K562 (cell line): ENCODE data around the gene NET1. TPM values are rescaled to one million over a fixed set of nuclear protein-coding genes. Genes with fewer than 3 reads are reported as not detected.

ENCODE experiments used
- ATAC-seq: fragments of 200-7000 bp; cut with Tn5 transposase; 3 replicates; pipeline ENCODE4 v1.9.1; 2020; ENCODE audit warnings: moderate library complexity
- BruUV-seq: library from RNA; stranded (reverse); fragments of 400-500 nt; replicated peaks from 2 replicates; lab custom pipeline; 2021; lab: Mats Ljungman, UMichigan
- CTCF ChIA-PET: fragments of 300-600 bp; formaldehyde crosslinking; extraction: SDS; loops from one replicate; lab custom pipeline; 2021; ENCODE audit warnings: low intra/inter-chr PET ratio; lab: Yijun Ruan, JAX
- POLR2A ChIA-PET: fragments of 300-600, 350-650 bp; sonication (Branson Sonifier 250); formaldehyde crosslinking; extraction: SDS; loops from one replicate; lab custom pipeline; 2021; ENCODE audit warnings: antibody characterized with exemption, inconsistent platforms; lab: Yijun Ruan, JAX
- DNase-seq, 4 experiments: peaks; one replicate each; pipeline versions ENCODE4 v3.0.0 to v3.0.0-alpha.2; 2011 to 2018; ENCODE audit warnings: low spot score in 3 of 4, mixed read lengths in 3 of 4; ENCODE audit errors: extremely low read depth in 1 of 4
- FAIRE-seq: peaks from 2 replicates; lab custom pipeline; 2011; peaks lifted over from hg19 to GRCh38; lab: Jason Lieb, UNC
- H2AFZ ChIP-seq: 2 replicates; pipeline ENCODE4 v1.6.0; 2011; ENCODE audit warnings: low read depth, low read length, control low read depth, inconsistent platforms
- H3K27ac ChIP-seq: fragments of 200-600 bp; 3 replicates; pipeline ENCODE4 v1.8.0; 2011; ENCODE audit warnings: low read depth, mild to moderate bottlenecking, control low read depth, inconsistent platforms, low read length, moderate library complexity, mixed read lengths; ENCODE audit errors: extremely low read depth
- H3K27me3 ChIP-seq, 2 experiments: fragments of 300-600 bp in 1 of 2; 2 replicates in 1 of 2; 3 replicates in 1 of 2; pipeline versions ENCODE4 v1.6.0 to v1.8.0; 2011; ENCODE audit warnings: inconsistent platforms in 2 of 2, low read length in 2 of 2, mild to moderate bottlenecking in 1 of 2, mixed read lengths in 1 of 2, moderate library complexity in 1 of 2; ENCODE audit not compliant: control insufficient read depth in 2 of 2, insufficient read depth in 2 of 2
- H3K36me3 ChIP-seq: fragments of 300-600 bp; 3 replicates; pipeline ENCODE4 v1.8.0; 2011; ENCODE audit warnings: mild to moderate bottlenecking, low read length, inconsistent platforms; ENCODE audit not compliant: control insufficient read depth, insufficient read depth
- H3K4me1 ChIP-seq, 2 experiments: fragments of 200-600 bp in 1 of 2; replicated peaks in 1 of 2; 2 replicates in 1 of 2; 3 replicates in 1 of 2; pipeline versions ENCODE4 v1.5.1 to v1.8.0; 2011; ENCODE audit warnings: inconsistent platforms in 2 of 2, low read length in 2 of 2, mild to moderate bottlenecking in 1 of 2, mixed read lengths in 1 of 2, moderate library complexity in 1 of 2; ENCODE audit not compliant: control insufficient read depth in 2 of 2, insufficient read depth in 2 of 2
- H3K4me2 ChIP-seq: 2 replicates; pipeline ENCODE4 v1.6.1; 2011; ENCODE audit warnings: low read length, control low read depth, inconsistent platforms, mixed read lengths; ENCODE audit not compliant: insufficient read depth
- H3K4me3 ChIP-seq: fragments of 200-600 bp; sonication (generic), shearing (Covaris generic); 2 replicates; pipeline ENCODE4 v1.5.1; 2016; ENCODE audit warnings: control low read depth, inconsistent platforms
- H3K79me2 ChIP-seq: fragments of 200-600 bp; 3 replicates; pipeline ENCODE4 v1.8.0; 2011; ENCODE audit warnings: low read length, inconsistent platforms; ENCODE audit not compliant: control insufficient read depth, insufficient read depth
- H3K9ac ChIP-seq, 2 experiments: 2 replicates each; pipeline versions ENCODE4 v1.6.0 to v1.6.1; 2011; ENCODE audit warnings: low read depth in 2 of 2, low read length in 2 of 2, control low read depth in 1 of 2, inconsistent platforms in 1 of 2, mild to moderate bottlenecking in 1 of 2, mixed read lengths in 1 of 2; ENCODE audit not compliant: insufficient read depth in 1 of 2
- H3K9me1 ChIP-seq: one replicate; pipeline ENCODE4 v1.6.0; 2011; ENCODE audit warnings: inconsistent platforms, mild to moderate bottlenecking, low read length, moderate library complexity; ENCODE audit not compliant: control insufficient read depth, insufficient read depth
- H3K9me3 ChIP-seq: replicated peaks from 2 replicates; pipeline ENCODE4 v1.5.1; 2011; ENCODE audit warnings: low read depth, low read length, inconsistent platforms; ENCODE audit not compliant: control insufficient read depth, insufficient read depth
- H4K20me1 ChIP-seq: replicated peaks from 2 replicates; pipeline ENCODE4 v1.6.1; 2011; ENCODE audit warnings: low read length, inconsistent platforms, mixed read lengths; ENCODE audit not compliant: control insufficient read depth, insufficient read depth
- GABPB1 ChIP-seq: sonication (generic); formaldehyde crosslinking; IDR thresholded peaks from 2 replicates; pipeline ENCODE4 v1.8.0; 2022; ENCODE audit warnings: mild to moderate bottlenecking, missing genetic modification reagents
- ZBTB1 ChIP-seq: sonication (generic); formaldehyde crosslinking; IDR thresholded peaks from 2 replicates; pipeline ENCODE4 v1.8.1; 2023; ENCODE audit warnings: missing genetic modification reagents, low read depth, mild to moderate bottlenecking, borderline replicate concordance
- ZNF277 ChIP-seq: fragments of 250-450 bp; sonication (Bioruptor Pico); IDR thresholded peaks from 2 replicates; pipeline ENCODE4 v1.8.0; 2022; ENCODE audit warnings: inconsistent platforms, mild to moderate bottlenecking, moderate library complexity, borderline replicate concordance
- ZNF699 ChIP-seq: fragments of 250-450 bp; sonication (Bioruptor Pico); IDR thresholded peaks from 2 replicates; pipeline ENCODE4 v1.8.0; 2021; ENCODE audit warnings: mild to moderate bottlenecking, moderate library complexity; ENCODE audit not compliant: insufficient replicate concordance
- WGBS: fragments of 100-300 bp; shearing (Covaris generic); methylation state at CpG from one replicate; pipeline ENCODE4 v1.1.6; 2016; ENCODE audit warnings: low coverage, mixed read lengths; ENCODE audit not compliant: insufficient coverage; ENCODE audit errors: missing lambda C conversion rate; 5-methylcytosine and 5-hydroxymethylcytosine counted together
- in situ Hi-C: fragments of 300-500 bp; cut with MboI; formaldehyde crosslinking; loops from 4 replicates; pipeline ENCODE4 v1.15.0; 2018; ENCODE audit warnings: inconsistent platforms, mixed read lengths
- intact Hi-C: fragments of 100-400 bp; cut with micrococcal nuclease; formaldehyde crosslinking; loops from 2 replicates; pipeline ENCODE4 v1.14.2; 2022
- polyA plus RNA-seq, 8 experiments: library from polyadenylated mRNA; depleted of rRNA in 4 of 8; stranded (reverse) in 5 of 8; unstranded in 3 of 8; fragments of >200 nt; fragmentation: Nextera tagmentation in 2 of 8; fragmentation: Illumina TruSeq in 1 of 8; extraction: Ambion mirVana in 2 of 8; extraction: Trizol in 1 of 8; gene quantifications; 2 replicates each; pipeline versions ENCODE4 v1.2.1 to v1.2.3, GENCODE V29; 2011 to 2014; ENCODE audit warnings: inconsistent platforms in 1 of 8, missing spikeins in 1 of 8
- total RNA-seq, 7 experiments: library from RNA; depleted of rRNA in 6 of 7; stranded (reverse); fragments of >200 nt in 6 of 7; fragmentation: Illumina TruSeq in 2 of 7; extraction: Trizol in 2 of 7; gene quantifications; 2 replicates each; pipeline versions ENCODE4 v1.2.1 to v1.2.3, GENCODE V29; 2011 to 2021; ENCODE audit warnings: low replicate concordance in 1 of 7

NET1 gene
- total and polyA plus RNA-seq, 9 of the 15 experiments (the other 6 are each of a cell fraction or from before 2014, with no cell fraction given): 47.4 to 258 (median 106) TPM

GRCh38 chr10:5373891-5374611, 38.3 kb upstream of the NET1 start:
- Histone ChIP-seq H3K79me2 (no peaks in the 10 kb centered on the region), H4K20me1 (no peaks in the 10 kb centered on the region), H3K4me3 (no peak overlapping the region), H3K9ac (no peak overlapping the region), H3K36me3 (no peaks in the 10 kb centered on the region), H3K4me2 (no peak overlapping the region), H3K4me1 (no peaks in the 10 kb centered on the region), H3K9me3 (peaks cover 15% of the 10 kb centered on the region), H3K27me3 (peaks cover 0 to 5% of the 10 kb centered on the region in 2 experiments; a peak in 1 of 5 replicates), H3K9me1 (no peaks in the 10 kb centered on the region), H2AFZ (no peak overlapping the region)
- no TSS peak for BruUV-seq
- WGBS: 35% methylated on average over 14 of the region's 22 CpGs
- intact Hi-C loops (no loop called here), in situ Hi-C loops (no loop called here)
- no peak for ATAC-seq
- no peak for FAIRE-seq
- CTCF ChIA-PET: no interaction called here
- DNase-seq: no peak
- TF ChIP-seq ZNF699 (CRISPR knock-in tag): no peak
- no peak for TF ChIP-seq ZNF277 (CRISPR knock-in tag)
- no peak for TF ChIP-seq ZBTB1
- TF ChIP-seq GABPB1 (CRISPR knock-in tag): no peak
- TF ChIP-seq, all 486 proteins: peak for 0
- POLR2A ChIA-PET: no interaction called here
- H3K27ac ChIP-seq: no peak overlapping the region
